HL-60 (cell line): ENCODE measurements around the gene MUC20.

ENCODE experiments used
- DNase-seq, 2 experiments: peaks; one replicate each; pipeline ENCODE4 v3.0.0-alpha.2; 2010 to 2020; ENCODE audit warnings: low read depth in 1 of 2, low spot score in 1 of 2
- H3K27ac ChIP-seq: fragments of 250-450 bp; sonication (Bioruptor Pico); replicated peaks from 2 replicates; pipeline ENCODE4 v1.5.1; 2020; ENCODE audit warnings: mild to moderate bottlenecking, moderate library complexity
- H3K27me3 ChIP-seq: fragments of 250-450 bp; sonication (Bioruptor Pico); 2 replicates; pipeline ENCODE4 v1.5.1; 2021; ENCODE audit warnings: mild to moderate bottlenecking, moderate library complexity; ENCODE audit not compliant: insufficient read depth, poor library complexity, severe bottlenecking
- H3K4me3 ChIP-seq: replicated peaks from 2 replicates; pipeline ENCODE4 v1.5.1; 2011; ENCODE audit warnings: mild to moderate bottlenecking, control low read depth, low read length; ENCODE audit not compliant: insufficient read depth
- CTCF ChIP-seq: IDR thresholded peaks from one replicate; pipeline ENCODE4 v1.5.1; 2011; ENCODE audit warnings: low read length, control low read depth, inconsistent platforms; ENCODE audit not compliant: insufficient read depth
- GABPA ChIP-seq: IDR thresholded peaks from 2 replicates; pipeline ENCODE4 v1.6.1; 2012; ENCODE audit warnings: low read depth
- POLR2AphosphoS5 ChIP-seq: IDR thresholded peaks from 2 replicates; pipeline ENCODE4 v1.6.1; 2012; ENCODE audit warnings: low read depth
- REST ChIP-seq: IDR thresholded peaks from 2 replicates; pipeline ENCODE4 v1.6.1; 2012; ENCODE audit warnings: low read depth; ENCODE audit not compliant: insufficient replicate concordance
- SPI1 ChIP-seq: IDR thresholded peaks from 2 replicates; pipeline ENCODE4 v1.6.1; 2012; ENCODE audit warnings: low read depth, mild to moderate bottlenecking, borderline replicate concordance

Gene MUC20

GRCh38 chr3:195699860-195700259 lies 20.9 kb upstream of the MUC20 start:
- DNase-seq = no peak
- Histone ChIP-seq H3K27me3 (no peaks in the 10 kb centered on the region), H3K4me3 (no peak overlapping the region), H3K27ac (no peak overlapping the region)
- no peak for TF ChIP-seq REST
- TF ChIP-seq GABPA = no peak
- TF ChIP-seq POLR2AphosphoS5 = no peak
- no peak for TF ChIP-seq CTCF
- no peak for TF ChIP-seq SPI1

GRCh38 chr3:195700319-195700718 lies 20.5 kb upstream of the MUC20 start:
- Histone ChIP-seq H3K27me3 (no peaks in the 10 kb centered on the region), H3K4me3 (no peak overlapping the region), H3K27ac (no peak overlapping the region)
- no peak for DNase-seq
- TF ChIP-seq POLR2AphosphoS5 = no peak
- TF ChIP-seq REST = no peak
- no peak for TF ChIP-seq CTCF
- no peak for TF ChIP-seq GABPA
- TF ChIP-seq SPI1 = no peak

GRCh38 chr3:195701042-195701915 lies 19.5 kb upstream of the MUC20 start:
- no peak for TF ChIP-seq SPI1
- TF ChIP-seq POLR2AphosphoS5 = no peak
- TF ChIP-seq CTCF = no peak
- no peak for TF ChIP-seq REST
- TF ChIP-seq GABPA = no peak
- DNase-seq = no peak
- Histone ChIP-seq H3K27ac (no peak overlapping the region), H3K4me3 (no peak overlapping the region), H3K27me3 (no peaks in the 10 kb centered on the region)
